Mucosa of stomach (tissue), 1 donor: Measurements from ENCODE around the gene RGS12.

Experiments used
- H3K27me3 ChIP-seq: one replicate; pipeline ENCODE4 v1.7.0; 2013; ENCODE audit warnings: mild to moderate bottlenecking, low read length; ENCODE audit not compliant: control insufficient read depth, insufficient read depth
- H3K36me3 ChIP-seq: one replicate; pipeline ENCODE4 v1.7.0; 2013; ENCODE audit warnings: low read length; ENCODE audit not compliant: control insufficient read depth, insufficient read depth
- H3K4me1 ChIP-seq: one replicate; pipeline ENCODE4 v1.7.0; 2013; ENCODE audit warnings: mild to moderate bottlenecking, low read length; ENCODE audit not compliant: control insufficient read depth, insufficient read depth
- H3K4me3 ChIP-seq: one replicate; pipeline ENCODE4 v1.7.0; 2013; ENCODE audit warnings: low read length
- H3K9ac ChIP-seq: one replicate; pipeline ENCODE4 v1.7.0; 2013; ENCODE audit warnings: mild to moderate bottlenecking, low read length, moderate library complexity
- H3K9me3 ChIP-seq: one replicate; pipeline ENCODE4 v1.7.0; 2013; ENCODE audit warnings: mild to moderate bottlenecking, low read length, moderate library complexity; ENCODE audit not compliant: control insufficient read depth
- donor health status: Pancreatic carcinoma.

The RGS12 gene

GRCh38 chr4:3257103-3257555 is 35.7 kb upstream of the RGS12 start:
- Histone ChIP-seq H3K27me3 (no peaks in the 10 kb centered on the region), H3K4me1 (no peaks in the 10 kb centered on the region), H3K36me3 (no peaks in the 10 kb centered on the region), H3K9ac (no peak overlapping the region), H3K9me3 (no peaks in the 10 kb centered on the region), H3K4me3 (no peak overlapping the region)

DNA sequence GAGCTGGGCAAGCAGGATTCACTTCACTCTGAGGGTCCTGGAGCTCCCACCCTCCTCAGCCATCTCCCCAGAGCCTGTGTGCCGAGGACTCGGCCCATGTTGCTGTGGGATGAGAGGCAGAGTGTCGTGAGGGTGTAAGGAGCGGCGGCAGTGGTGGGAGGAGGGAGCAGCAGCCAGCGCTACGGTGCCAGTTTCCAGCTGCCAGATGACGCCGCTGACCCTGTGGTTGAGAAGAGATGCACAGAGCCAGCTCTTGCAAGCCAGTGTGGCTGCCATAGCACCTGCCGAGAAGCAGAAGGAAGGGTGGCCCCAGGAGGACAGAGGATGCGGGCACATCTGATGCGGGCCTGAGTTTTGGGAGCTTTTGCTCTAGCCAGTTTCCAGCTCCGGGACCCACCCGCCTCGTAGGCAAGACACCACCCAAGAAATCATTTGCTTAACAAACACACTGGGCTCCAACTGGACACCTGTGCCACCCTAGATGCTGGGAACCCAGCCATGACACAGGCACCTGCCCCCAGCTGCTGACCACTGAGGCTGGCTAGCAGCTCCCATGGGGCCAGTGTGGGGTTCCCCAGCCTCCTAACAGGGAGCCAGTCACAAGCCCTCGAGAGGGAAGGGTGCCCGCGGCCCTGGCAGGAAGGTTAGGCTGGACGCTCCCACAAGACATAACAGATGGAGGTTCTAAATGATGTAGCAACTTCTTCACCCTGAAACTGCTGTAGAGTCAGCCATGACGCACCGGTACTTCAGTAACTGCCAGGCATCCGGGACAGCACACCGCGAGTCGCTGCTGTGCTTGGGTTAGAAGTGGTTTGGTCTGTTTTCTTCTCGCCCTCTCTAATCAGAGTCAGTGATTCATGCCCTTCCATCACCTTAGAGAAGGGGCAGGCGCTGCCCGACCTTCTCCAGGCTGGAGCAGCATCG is 35.0 kb upstream of the RGS12 start:
- no peaks in the 10 kb centered on the region for H3K9me3 ChIP-seq
- H3K4me3 ChIP-seq: no peak overlapping the region
- H3K4me1 ChIP-seq: no peaks in the 10 kb centered on the region
- no peaks in the 10 kb centered on the region for H3K27me3 ChIP-seq
- no peaks in the 10 kb centered on the region for H3K36me3 ChIP-seq
- H3K9ac ChIP-seq: no peak overlapping the region

- H3K4me3 ChIP-seq: no peak overlapping the region
- no peaks in the 10 kb centered on the region for H3K4me1 ChIP-seq
- H3K27me3 ChIP-seq: no peaks in the 10 kb centered on the region
- no peaks in the 10 kb centered on the region for H3K9me3 ChIP-seq
- H3K9ac ChIP-seq: no peak overlapping the region
- H3K36me3 ChIP-seq: no peaks in the 10 kb centered on the region
Measured at GRCh38 chr4:3261411-3262207, 31.2 kb upstream of the RGS12 start.

- Histone ChIP-seq H3K4me3 (no peak overlapping the region), H3K9me3 (no peaks in the 10 kb centered on the region), H3K36me3 (no peaks in the 10 kb centered on the region), H3K27me3 (no peaks in the 10 kb centered on the region), H3K4me1 (no peaks in the 10 kb centered on the region), H3K9ac (no peak overlapping the region)
Measured at GRCh38 chr4:3262208-3263052, 30.4 kb upstream of the RGS12 start.

DNA sequence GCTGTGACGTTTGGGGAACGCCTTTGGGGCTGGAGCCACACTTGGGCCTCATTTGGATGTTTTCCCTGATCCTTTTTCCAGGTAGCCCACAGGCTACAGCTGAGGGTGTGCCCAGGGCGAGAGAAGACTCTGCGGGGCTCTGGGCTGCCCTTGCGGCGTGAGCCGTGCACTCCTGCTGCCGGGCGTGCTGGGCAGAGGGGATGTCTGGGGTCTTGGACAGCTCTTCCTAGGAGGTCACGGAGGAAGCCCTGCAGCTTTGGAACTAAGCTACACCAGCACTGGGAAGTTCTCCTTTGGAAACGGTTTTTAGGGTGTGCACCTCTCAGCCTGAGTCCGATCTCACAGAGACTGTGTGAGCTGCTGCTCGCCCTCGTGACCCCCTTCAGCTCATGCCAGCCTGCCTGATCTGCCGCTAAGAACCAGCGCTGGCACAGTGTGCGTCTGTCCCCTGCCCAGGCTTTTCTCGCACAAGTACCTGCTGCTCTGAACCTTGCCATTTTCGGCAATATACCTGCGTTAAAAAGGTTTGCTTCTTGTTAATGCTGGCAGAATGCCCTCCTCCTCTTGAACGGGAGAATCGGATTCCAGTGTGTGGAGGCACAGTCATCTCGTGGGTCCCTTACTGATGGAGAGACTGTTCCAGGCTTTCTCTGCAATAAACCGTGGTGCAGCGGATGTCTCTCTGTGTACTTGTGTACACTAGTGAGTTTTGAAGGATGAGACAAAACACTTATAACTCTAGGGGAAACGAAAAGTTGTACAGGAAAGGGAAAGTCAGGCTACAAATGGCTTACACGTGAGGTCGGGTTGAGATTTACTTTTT is 29.6 kb upstream of the RGS12 start:
- H3K36me3 ChIP-seq: no peaks in the 10 kb centered on the region
- no peaks in the 10 kb centered on the region for H3K9me3 ChIP-seq
- no peaks in the 10 kb centered on the region for H3K4me1 ChIP-seq
- H3K4me3 ChIP-seq: no peak overlapping the region
- no peak overlapping the region for H3K9ac ChIP-seq
- no peaks in the 10 kb centered on the region for H3K27me3 ChIP-seq

DNA sequence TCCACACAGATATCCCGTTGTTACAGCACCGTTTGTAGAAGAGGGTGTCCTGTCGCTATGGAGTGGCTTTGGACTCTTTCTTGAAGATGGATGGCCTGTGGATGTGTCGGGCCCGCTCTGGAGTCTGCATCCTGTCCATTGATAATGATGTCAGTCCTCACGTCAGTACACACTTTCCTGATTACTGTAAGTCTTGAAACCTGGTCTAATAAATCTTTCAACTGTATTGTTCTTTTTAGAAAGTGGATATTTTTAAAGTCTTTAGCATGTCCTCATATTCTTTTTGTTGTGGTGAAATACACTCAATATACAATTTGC is 29.0 kb upstream of the RGS12 start:
- no peak overlapping the region for H3K9ac ChIP-seq
- H3K4me3 ChIP-seq: no peak overlapping the region
- H3K27me3 ChIP-seq: no peaks in the 10 kb centered on the region
- no peaks in the 10 kb centered on the region for H3K9me3 ChIP-seq
- H3K36me3 ChIP-seq: no peaks in the 10 kb centered on the region
- H3K4me1 ChIP-seq: no peaks in the 10 kb centered on the region

- no peaks in the 10 kb centered on the region for H3K27me3 ChIP-seq
- no peaks in the 10 kb centered on the region for H3K4me1 ChIP-seq
- no peak overlapping the region for H3K4me3 ChIP-seq
- no peaks in the 10 kb centered on the region for H3K36me3 ChIP-seq
- no peaks in the 10 kb centered on the region for H3K9me3 ChIP-seq
- no peak overlapping the region for H3K9ac ChIP-seq
Measured at GRCh38 chr4:3266076-3266475, 26.7 kb upstream of the RGS12 start.

- Histone ChIP-seq H3K4me1 (no peaks in the 10 kb centered on the region), H3K9me3 (no peaks in the 10 kb centered on the region), H3K36me3 (no peaks in the 10 kb centered on the region), H3K4me3 (no peak overlapping the region), H3K27me3 (no peaks in the 10 kb centered on the region), H3K9ac (no peak overlapping the region)
Measured at GRCh38 chr4:3267576-3268394, 25.0 kb upstream of the RGS12 start.

GRCh38 chr4:3268395-3269104 is 24.3 kb upstream of the RGS12 start:
- no peaks in the 10 kb centered on the region for H3K27me3 ChIP-seq
- H3K9ac ChIP-seq: no peak overlapping the region
- no peaks in the 10 kb centered on the region for H3K9me3 ChIP-seq
- H3K4me1 ChIP-seq: no peaks in the 10 kb centered on the region
- no peak overlapping the region for H3K4me3 ChIP-seq
- no peaks in the 10 kb centered on the region for H3K36me3 ChIP-seq

DNA sequence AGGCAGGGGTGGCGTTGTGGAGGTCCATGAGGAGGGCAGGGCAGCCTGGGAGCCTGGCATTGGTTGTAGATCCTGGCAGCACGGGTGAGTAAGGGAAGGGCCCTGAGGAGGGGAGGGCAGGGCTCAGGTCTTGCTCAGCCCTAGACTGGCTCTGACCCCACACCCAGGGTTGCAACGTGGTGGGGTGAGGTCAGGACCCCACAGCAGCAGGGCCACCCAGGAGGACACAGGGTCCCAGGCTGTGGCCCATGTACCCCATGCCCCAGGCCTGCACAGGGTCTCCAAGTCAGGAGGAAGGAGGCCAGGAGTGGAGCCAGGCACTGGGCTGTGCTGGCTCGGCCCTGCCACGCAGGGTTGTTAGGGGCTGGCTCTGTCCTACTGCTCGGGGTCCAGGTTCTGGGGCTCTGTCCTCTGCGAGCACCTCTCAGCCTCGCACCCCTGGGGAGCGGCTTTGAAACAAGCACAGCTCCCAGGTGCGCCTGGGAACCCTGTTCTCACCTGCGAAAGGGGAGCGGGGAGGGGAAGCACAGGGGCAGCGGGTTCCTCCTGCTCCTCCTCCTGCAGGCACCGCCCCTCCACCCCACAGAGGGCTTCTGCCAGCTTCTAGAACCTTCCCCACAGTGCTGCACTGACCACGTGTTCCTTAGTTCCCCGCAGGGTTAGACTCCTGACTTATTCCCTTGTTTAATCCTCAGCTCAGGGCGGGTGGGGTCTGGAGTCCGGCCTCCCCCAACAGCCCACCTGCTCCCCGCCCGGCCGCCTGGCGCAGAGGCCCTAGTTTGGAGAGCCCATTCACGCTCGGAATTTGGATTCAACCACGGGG is 23.5 kb upstream of the RGS12 start:
- H3K4me3 ChIP-seq: no peak overlapping the region
- H3K9ac ChIP-seq: no peak overlapping the region
- H3K9me3 ChIP-seq: no peaks in the 10 kb centered on the region
- H3K4me1 ChIP-seq: no peaks in the 10 kb centered on the region
- no peaks in the 10 kb centered on the region for H3K27me3 ChIP-seq
- no peaks in the 10 kb centered on the region for H3K36me3 ChIP-seq
